Activated T-helper 1 cell treated with anti-CD3 and anti-CD28 coated beads, Interleukin-12 subunit alpha, Interleukin-12 subunit beta, Interleukin-2, Interleukin-4 antibody, amounts not matched to agents 30 ng/mL and 10 ng/mL and 1 ng/mL, durations not matched to agents 14 hours and 24 hours and 36 hours (primary cell): ENCODE data around the gene SYCE1L. TPM values are rescaled to one million over a fixed set of nuclear protein-coding genes. Genes with fewer than 3 reads are reported as not detected.
"Not testable (repeated sequence)": the region's sequence is repeated elsewhere in the genome, so short reads cannot be mapped to it uniquely, and the experiment has no call there.

ENCODE experiments used
- DNase-seq: peaks from one replicate; pipeline ENCODE4 v3.0.0; 2021; ENCODE audit warnings: low spot score
- H3K27ac Mint-ChIP-seq: one replicate; pipeline ENCODE4 v1.8.0; 2021; ENCODE audit warnings: mild to moderate bottlenecking, mixed read lengths
- H3K27me3 Mint-ChIP-seq: one replicate; pipeline ENCODE4 v1.8.0; 2022; ENCODE audit warnings: mild to moderate bottlenecking, moderate library complexity, mixed read lengths; ENCODE audit not compliant: insufficient read depth
- H3K36me3 Mint-ChIP-seq: one replicate; pipeline ENCODE4 v1.8.0; 2021; ENCODE audit warnings: low read depth, mixed read lengths
- H3K4me1 Mint-ChIP-seq: one replicate; pipeline ENCODE4 v1.8.0; 2021; ENCODE audit warnings: low read depth, mixed read lengths
- H3K4me3 Mint-ChIP-seq: one replicate; pipeline ENCODE4 v1.8.0; 2021; ENCODE audit warnings: mild to moderate bottlenecking, moderate library complexity, mixed read lengths
- H3K9me3 Mint-ChIP-seq: one replicate; pipeline ENCODE4 v1.8.0; 2021; ENCODE audit warnings: mixed read lengths
- intact Hi-C: fragments of 100-400 bp; cut with micrococcal nuclease; formaldehyde crosslinking; loops from one replicate; pipeline ENCODE4 v1.15.1; 2024
- total RNA-seq: library from RNA; stranded (reverse); gene quantifications from 2 replicates; pipeline ENCODE4 v1.2.3, GENCODE V29; 2022

The SYCE1L gene, protein sequence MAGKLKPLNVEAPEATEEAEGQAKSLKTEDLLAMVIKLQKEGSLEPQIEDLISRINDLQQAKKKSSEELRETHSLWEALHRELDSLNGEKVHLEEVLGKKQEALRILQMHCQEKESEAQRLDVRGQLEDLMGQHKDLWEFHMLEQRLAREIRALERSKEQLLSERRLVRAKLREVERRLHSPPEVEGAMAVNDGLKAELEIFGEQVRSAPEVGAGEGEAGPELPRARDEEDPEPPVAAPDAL
- 5.1 and 5.5 TPM in 2 replicates for total RNA-seq

- Mint-ChIP-seq H3K36me3 (peaks cover 36% of the 10 kb centered on the region), H3K4me1 (peaks cover under 1% of the 10 kb centered on the region), H3K27ac (no peak within 1 kb of the TSS), H3K4me3 (no peak within 1 kb of the TSS), H3K27me3 (no peaks in the 10 kb centered on the region), H3K9me3 (no peaks in the 10 kb centered on the region)
- intact Hi-C loops = no loop called here
- no peak for DNase-seq
These were observed at the start of gene SYCE1L for GRCh38 chr16:77199211-77199610. SYCE1L (plus strand) TSS chr16:77199408; CDS start chr16:77199452, 44 bp downstream.

DNA sequence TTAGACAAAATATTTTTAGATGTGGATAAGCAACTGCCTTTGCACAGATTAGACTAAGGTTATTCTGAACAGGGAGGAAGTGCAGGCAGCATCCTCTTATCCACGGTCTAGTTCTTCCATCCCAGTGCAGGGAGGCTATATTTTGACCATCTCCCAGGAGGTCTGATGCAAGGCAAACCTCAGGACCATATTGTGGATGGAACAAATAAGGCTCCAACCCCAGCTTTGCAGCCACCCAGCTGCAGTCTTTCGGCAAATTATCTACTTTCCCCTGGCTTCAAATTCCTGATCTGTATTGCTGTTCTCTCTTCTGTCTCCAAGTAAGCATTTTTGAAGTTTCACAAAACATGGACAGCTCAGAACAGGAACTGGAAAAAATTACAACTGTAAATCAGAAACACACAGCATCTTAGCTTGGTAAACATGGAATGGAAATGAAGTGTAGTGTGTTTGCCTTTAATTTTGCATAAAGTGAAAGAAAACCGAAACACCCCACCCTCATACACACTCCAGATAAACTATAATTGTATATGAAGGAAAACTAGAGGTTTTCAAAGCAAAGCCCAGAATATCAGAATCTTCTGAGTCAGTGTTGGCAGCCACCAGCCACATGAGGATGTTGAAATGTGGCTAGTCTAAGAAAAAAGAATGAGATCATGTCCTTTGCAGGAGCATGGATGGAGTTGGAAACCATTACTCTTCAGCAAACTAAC lies 41.7 kb upstream of the SYCE1L start:
- H3K36me3 Mint-ChIP-seq = no peaks in the 10 kb centered on the region

DNA sequence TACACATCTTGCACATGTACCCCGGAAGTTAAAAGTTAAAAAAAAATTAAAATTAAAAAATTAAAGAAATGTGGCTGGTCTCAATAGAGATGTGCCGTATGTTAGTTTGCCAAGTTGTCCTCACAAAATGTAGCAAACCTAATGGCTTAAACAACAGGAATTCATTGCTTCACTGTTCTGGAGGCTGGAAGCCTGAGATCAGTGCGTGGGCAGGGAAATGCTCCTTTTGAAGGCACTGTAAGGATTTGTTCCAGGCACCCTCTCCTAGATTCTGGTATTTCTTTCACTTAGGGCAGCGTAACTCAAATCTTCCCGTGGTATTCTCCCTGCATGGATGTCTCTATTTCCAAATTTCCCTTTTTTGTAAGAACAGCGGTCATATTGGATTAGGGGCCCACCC lies 40.9 kb upstream of the SYCE1L start:
- intact Hi-C loops = no loop called here
- Mint-ChIP-seq H3K4me1 (no peaks in the 10 kb centered on the region), H3K27ac (no peak overlapping the region)

More for the DNA sequence above, 41.7 kb upstream of the SYCE1L start:
- peaks cover 6% of the 10 kb centered on the region for H3K27me3 Mint-ChIP-seq
- no peak overlapping the region for H3K27ac Mint-ChIP-seq
- DNase-seq = no peak
- no peaks in the 10 kb centered on the region for H3K4me1 Mint-ChIP-seq
- intact Hi-C loops = no loop called here
- no peaks in the 10 kb centered on the region for H3K9me3 Mint-ChIP-seq
- no peak overlapping the region for H3K4me3 Mint-ChIP-seq

DNA sequence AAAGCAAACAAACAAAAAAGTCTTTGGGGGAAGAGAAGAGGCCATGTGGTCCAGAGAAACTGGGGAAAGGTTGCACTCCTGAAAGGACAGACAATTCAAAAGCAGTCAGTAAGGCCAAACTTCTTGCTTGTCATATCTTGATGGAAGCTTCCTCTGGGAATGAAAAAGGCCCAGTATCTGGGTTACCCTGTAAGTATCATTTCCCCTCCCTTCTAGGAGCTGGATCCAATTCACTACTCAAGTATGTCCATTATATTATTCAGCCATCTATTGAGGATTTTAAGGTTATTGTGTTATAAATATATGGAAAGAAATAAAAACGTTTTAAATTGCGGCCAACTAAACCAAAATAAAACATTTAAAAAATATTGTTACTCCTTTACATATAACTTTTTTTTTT lies 34.2 kb upstream of the SYCE1L start:
- no peaks in the 10 kb centered on the region for H3K36me3 Mint-ChIP-seq
- no peak for DNase-seq
- H3K4me3 Mint-ChIP-seq = no peak overlapping the region
- H3K4me1 Mint-ChIP-seq = no peaks in the 10 kb centered on the region
- no peak overlapping the region for H3K27ac Mint-ChIP-seq
- no peaks in the 10 kb centered on the region for H3K9me3 Mint-ChIP-seq
- intact Hi-C loops = no loop called here
- H3K27me3 Mint-ChIP-seq = peaks cover 6% of the 10 kb centered on the region

More for the DNA sequence above, 40.9 kb upstream of the SYCE1L start:
- Mint-ChIP-seq H3K36me3 (no peaks in the 10 kb centered on the region), H3K27me3 (peaks cover 6% of the 10 kb centered on the region), H3K4me3 (no peak overlapping the region), H3K9me3 (no peaks in the 10 kb centered on the region)
- no peak for DNase-seq

GRCh38 chr16:77165536-77166236 lies 33.5 kb upstream of the SYCE1L start:
- H3K9me3 Mint-ChIP-seq, intact Hi-C loops, H3K27ac Mint-ChIP-seq, H3K4me3 Mint-ChIP-seq, H3K36me3 Mint-ChIP-seq, DNase-seq, H3K4me1 Mint-ChIP-seq, H3K27me3 Mint-ChIP-seq: not testable (repeated sequence)

DNA sequence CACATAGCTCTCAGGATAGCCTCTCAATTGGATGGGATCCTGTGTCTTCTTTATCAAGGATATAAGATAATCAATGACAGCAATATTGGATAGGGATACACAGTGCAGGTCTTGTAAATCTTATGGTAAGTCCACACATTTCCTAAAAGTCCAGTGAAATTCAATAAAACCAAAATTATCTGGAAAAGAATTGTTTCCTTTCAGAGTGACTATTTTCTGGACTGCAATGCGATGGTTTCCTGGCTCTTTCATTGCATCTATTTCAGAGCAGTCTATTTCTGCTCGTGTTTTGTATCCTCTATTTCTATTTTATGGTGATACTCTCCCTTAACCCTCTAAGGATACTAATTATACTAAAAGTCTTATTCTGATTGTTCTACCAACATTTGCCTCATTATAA lies 32.5 kb upstream of the SYCE1L start:
- Mint-ChIP-seq H3K27me3 (peaks cover 2% of the 10 kb centered on the region), H3K9me3 (no peaks in the 10 kb centered on the region)

GRCh38 chr16:77168901-77169300 lies 30.3 kb upstream of the SYCE1L start:
- H3K27ac Mint-ChIP-seq = no peak overlapping the region
- H3K9me3 Mint-ChIP-seq = no peaks in the 10 kb centered on the region
- intact Hi-C loops = no loop called here
- DNase-seq = no peak
- no peak overlapping the region for H3K4me3 Mint-ChIP-seq
- no peaks in the 10 kb centered on the region for H3K36me3 Mint-ChIP-seq
- peaks cover 5% of the 10 kb centered on the region for H3K27me3 Mint-ChIP-seq
- H3K4me1 Mint-ChIP-seq = no peaks in the 10 kb centered on the region

More for the DNA sequence above, 32.5 kb upstream of the SYCE1L start:
- Mint-ChIP-seq H3K4me1 (no peaks in the 10 kb centered on the region), H3K36me3 (no peaks in the 10 kb centered on the region), H3K4me3 (no peak overlapping the region), H3K27ac (no peak overlapping the region)
- intact Hi-C loops = no loop called here
- DNase-seq = no peak

- DNase-seq = no peak
- H3K36me3 Mint-ChIP-seq = no peaks in the 10 kb centered on the region
- H3K4me1 Mint-ChIP-seq = no peaks in the 10 kb centered on the region
- intact Hi-C loops = no loop called here
- no peak overlapping the region for H3K4me3 Mint-ChIP-seq
- no peaks in the 10 kb centered on the region for H3K9me3 Mint-ChIP-seq
- H3K27ac Mint-ChIP-seq = no peak overlapping the region
- peaks cover 10% of the 10 kb centered on the region for H3K27me3 Mint-ChIP-seq
These were observed 29.5 kb upstream of the SYCE1L start for GRCh38 chr16:77169650-77170236.

DNA sequence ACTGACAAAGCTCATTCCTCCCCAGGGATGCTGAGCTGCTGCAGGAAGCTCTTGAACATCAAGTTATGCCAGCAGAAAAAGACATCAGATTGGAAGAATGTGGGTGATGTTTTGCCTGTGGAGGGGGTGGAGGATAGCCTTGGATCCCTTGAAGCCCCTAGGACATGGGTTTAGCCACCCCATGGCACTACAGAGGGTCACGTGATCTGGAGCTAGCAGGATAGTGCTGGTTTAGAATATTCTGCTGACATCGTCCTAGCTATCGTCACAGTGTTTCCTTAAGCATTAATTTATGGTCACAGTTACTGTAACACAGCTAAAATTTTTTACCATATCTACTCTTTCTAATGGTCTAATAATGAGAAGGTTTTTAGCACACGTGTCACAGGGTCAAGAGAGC lies 28.4 kb upstream of the SYCE1L start:
- no peaks in the 10 kb centered on the region for H3K9me3 Mint-ChIP-seq
- no peak for DNase-seq
- no peak overlapping the region for H3K4me3 Mint-ChIP-seq
- H3K27me3 Mint-ChIP-seq = peaks cover 10% of the 10 kb centered on the region
- no peaks in the 10 kb centered on the region for H3K36me3 Mint-ChIP-seq
- no peaks in the 10 kb centered on the region for H3K4me1 Mint-ChIP-seq
- H3K27ac Mint-ChIP-seq = no peak overlapping the region
- intact Hi-C loops = loop anchor here (1.0 kb wide), 1 partner anchor 1382 kb away; no protein-coding TSS in a partner anchor

DNA sequence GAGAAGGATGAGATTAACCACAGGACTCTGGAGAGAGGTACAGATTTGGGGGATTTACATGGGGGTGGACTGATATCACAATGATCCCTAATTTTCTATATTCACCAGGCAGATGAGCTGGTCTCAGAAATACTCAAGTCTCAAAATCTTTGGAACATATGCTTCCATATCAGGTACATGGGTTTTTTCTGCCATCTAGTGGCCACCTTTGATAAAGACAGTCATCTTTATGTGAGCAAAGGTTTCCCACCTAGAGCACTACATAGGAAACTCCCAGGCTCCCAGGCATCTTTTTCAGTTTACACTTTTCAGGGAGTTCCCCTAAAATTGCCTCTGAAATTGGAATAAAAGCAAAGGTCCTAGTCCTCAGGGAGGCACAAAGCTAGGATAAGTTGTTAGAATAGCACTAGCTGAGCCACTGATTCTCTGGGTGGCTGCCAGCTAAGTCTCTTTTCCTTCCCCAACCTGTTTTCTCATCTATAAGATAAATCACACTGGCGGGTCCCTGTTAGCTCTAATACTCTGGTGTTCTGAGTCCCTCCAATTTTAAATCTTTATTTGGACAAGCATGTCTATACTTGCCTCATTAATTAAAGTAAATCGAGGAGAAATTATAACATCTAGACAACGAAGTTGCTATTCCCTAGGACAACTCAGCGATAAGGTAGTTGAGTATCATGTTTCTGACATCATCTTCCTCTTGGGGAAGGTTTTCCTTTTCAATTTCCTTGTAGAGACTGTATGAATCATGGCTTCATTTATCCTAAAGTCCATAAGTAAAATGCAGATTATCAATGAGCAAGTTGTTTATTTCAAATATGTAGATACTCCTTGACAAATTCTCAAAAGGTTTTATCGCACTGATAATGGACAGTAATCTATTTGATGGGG lies 27.2 kb upstream of the SYCE1L start:
- Mint-ChIP-seq H3K27me3 (peaks cover 11% of the 10 kb centered on the region), H3K4me1 (no peaks in the 10 kb centered on the region), H3K27ac (no peak overlapping the region), H3K36me3 (no peaks in the 10 kb centered on the region), H3K4me3 (no peak overlapping the region), H3K9me3 (no peaks in the 10 kb centered on the region)
- intact Hi-C loops = loop anchor here (1.0 kb wide), 1 partner anchor 1383 kb away; no protein-coding TSS in a partner anchor
- no peak for DNase-seq

DNA sequence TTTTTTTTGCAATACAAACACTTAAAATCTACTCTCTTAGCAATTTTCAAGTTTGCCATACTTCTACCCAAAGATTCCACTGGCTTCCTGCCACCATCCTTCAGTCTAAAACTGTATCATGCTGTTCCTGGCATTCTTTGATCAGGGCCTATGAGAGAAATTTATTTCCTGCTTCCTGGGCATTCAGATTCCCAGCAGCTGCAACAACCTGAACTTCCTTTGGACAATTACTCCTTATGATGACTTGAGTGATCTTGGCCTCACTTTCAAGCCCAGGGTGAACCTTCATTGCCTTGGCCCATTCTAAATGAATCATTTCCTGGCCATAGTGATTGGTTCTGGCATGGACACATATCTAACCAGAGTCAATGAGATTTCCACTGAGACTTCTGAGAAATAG lies 26.3 kb upstream of the SYCE1L start:
- no peak for DNase-seq
- H3K9me3 Mint-ChIP-seq = no peaks in the 10 kb centered on the region
- no peak overlapping the region for H3K4me3 Mint-ChIP-seq
- intact Hi-C loops = no loop called here
- no peaks in the 10 kb centered on the region for H3K4me1 Mint-ChIP-seq
- H3K36me3 Mint-ChIP-seq = no peaks in the 10 kb centered on the region
- peaks cover 14% of the 10 kb centered on the region for H3K27me3 Mint-ChIP-seq
- no peak overlapping the region for H3K27ac Mint-ChIP-seq

DNA sequence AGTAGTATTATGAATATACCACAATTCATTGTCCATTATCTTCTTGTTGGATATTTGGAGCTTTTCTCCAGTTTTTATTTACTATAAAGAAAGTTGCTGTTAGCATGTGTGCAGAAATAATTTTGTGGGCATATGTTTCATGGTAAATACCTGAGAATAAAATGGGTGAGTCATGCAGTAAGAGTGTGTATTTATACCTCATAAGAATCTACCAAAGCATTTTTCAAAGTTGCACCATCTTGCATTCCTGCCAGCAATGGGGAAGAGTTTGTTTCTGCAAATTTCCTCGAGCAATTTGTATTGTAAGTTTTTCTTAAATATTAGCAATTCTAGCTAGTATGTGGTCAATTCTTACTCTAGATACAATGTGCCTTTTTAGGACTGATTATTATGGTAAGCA lies 16.1 kb upstream of the SYCE1L start:
- intact Hi-C loops = no loop called here
- no peak overlapping the region for H3K4me3 Mint-ChIP-seq
- DNase-seq = no peak
- H3K36me3 Mint-ChIP-seq = no peaks in the 10 kb centered on the region
- H3K9me3 Mint-ChIP-seq = no peaks in the 10 kb centered on the region
- no peak overlapping the region for H3K27ac Mint-ChIP-seq
- peaks cover 24% of the 10 kb centered on the region for H3K27me3 Mint-ChIP-seq
- H3K4me1 Mint-ChIP-seq = no peaks in the 10 kb centered on the region
